H1 (cell line): Measurements from ENCODE around the gene PPP4R1. TPM values are rescaled to one million over a fixed set of nuclear protein-coding genes. Genes with fewer than 3 reads are reported as not detected.

ENCODE experiments used
- CTCF ChIA-PET: fragments of 300-600 bp; sonication (Branson Sonifier 250); formaldehyde crosslinking; loops from one replicate; lab custom pipeline; 2021; ENCODE audit not compliant: partially characterized antibody; lab: Charles Lee
- POLR2A ChIA-PET: fragments of 300-600 bp; sonication (Branson Sonifier 250); formaldehyde crosslinking; loops from one replicate; lab custom pipeline; 2021; ENCODE audit warnings: inconsistent platforms; ENCODE audit not compliant: partially characterized antibody; lab: Charles Lee
- DNase-seq, 2 experiments: peaks; one replicate each; pipeline versions ENCODE4 v3.0.0 to v3.0.0-alpha.2; 2010 to 2022; ENCODE audit warnings: low spot score in 2 of 2, low read depth in 1 of 2, mixed read lengths in 1 of 2
- FAIRE-seq: peaks from 2 replicates; lab custom pipeline; 2011; peaks lifted over from hg19 to GRCh38; lab: Jason Lieb, UNC
- H2AFZ ChIP-seq: 2 replicates; pipeline ENCODE4 v1.8.1; 2012; ENCODE audit warnings: low read length, inconsistent platforms
- H2AK5ac ChIP-seq: 2 replicates; pipeline ENCODE4 v1.6.1; 2013; ENCODE audit warnings: low read depth, low read length
- H2BK120ac ChIP-seq: replicated peaks from 2 replicates; pipeline ENCODE3; 2013; ENCODE audit warnings: low read depth, low read length, inconsistent platforms
- H2BK12ac ChIP-seq: 2 replicates; pipeline ENCODE4 v1.6.1; 2013; ENCODE audit warnings: low read depth, low read length
- H2BK15ac ChIP-seq: 2 replicates; pipeline ENCODE4 v1.6.1; 2013; ENCODE audit warnings: low read length
- H2BK20ac ChIP-seq: 2 replicates; pipeline ENCODE4 v1.6.1; 2013; ENCODE audit warnings: low read length
- H2BK5ac ChIP-seq: 2 replicates; pipeline ENCODE4 v1.6.1; 2013; ENCODE audit warnings: low read depth, low read length
- H3K14ac ChIP-seq: 2 replicates; pipeline ENCODE4 v1.6.1; 2013; ENCODE audit warnings: inconsistent platforms; ENCODE audit not compliant: insufficient read length
- H3K18ac ChIP-seq: 2 replicates; pipeline ENCODE4 v1.6.1; 2013; ENCODE audit warnings: low read length; ENCODE audit errors: extremely low read depth
- H3K23ac ChIP-seq: 2 replicates; pipeline ENCODE4 v1.6.1; 2013; ENCODE audit warnings: inconsistent platforms; ENCODE audit not compliant: insufficient read length
- H3K23me2 ChIP-seq: 2 replicates; pipeline ENCODE4 v1.6.1; 2013; ENCODE audit warnings: low read depth, low read length
- H3K27ac ChIP-seq: 2 replicates; pipeline ENCODE4 v1.6.1; 2011; ENCODE audit warnings: low read depth, low read length, inconsistent platforms
- H3K27me3 ChIP-seq, 4 experiments: replicated peaks in 1 of 4; 1 replicate in 1 of 4; 2 replicates in 3 of 4; pipeline versions ENCODE4 v1.6.1 to v1.8.1; 2011 to 2013; ENCODE audit warnings: low read length in 3 of 4, mild to moderate bottlenecking in 3 of 4, inconsistent platforms in 2 of 4, mixed read lengths in 2 of 4, moderate library complexity in 1 of 4; ENCODE audit not compliant: control insufficient read depth in 3 of 4, insufficient read depth in 3 of 4; ENCODE audit errors: extremely low read depth in 1 of 4
- H3K36me3 ChIP-seq, 4 experiments: 2 replicates each; pipeline versions ENCODE4 v1.6.1 to v1.8.1; 2011 to 2013; ENCODE audit warnings: mild to moderate bottlenecking in 4 of 4, low read length in 3 of 4, moderate library complexity in 2 of 4, control low read depth in 1 of 4, inconsistent platforms in 1 of 4; ENCODE audit not compliant: insufficient read depth in 4 of 4, control insufficient read depth in 2 of 4
- H3K4ac ChIP-seq: replicated peaks from 2 replicates; pipeline ENCODE3; 2013; ENCODE audit warnings: low read length, low read depth, mixed read lengths, inconsistent platforms; ENCODE audit not compliant: insufficient read length
- H3K4me1 ChIP-seq, 4 experiments: replicated peaks in 1 of 4; 1 replicate in 1 of 4; 2 replicates in 3 of 4; pipeline versions ENCODE4 v1.6.1 to v1.8.1; 2011 to 2013; ENCODE audit warnings: low read length in 3 of 4, inconsistent platforms in 2 of 4, mixed read lengths in 1 of 4; ENCODE audit not compliant: insufficient read depth in 4 of 4, control insufficient read depth in 3 of 4
- H3K4me2 ChIP-seq, 2 experiments: 2 replicates each; pipeline versions ENCODE4 v1.6.1 to v1.8.1; 2011 to 2013; ENCODE audit warnings: low read depth in 2 of 2, low read length in 2 of 2, control low read depth in 1 of 2, inconsistent platforms in 1 of 2, mild to moderate bottlenecking in 1 of 2; ENCODE audit not compliant: insufficient read depth in 1 of 2
- H3K4me3 ChIP-seq, 4 experiments: fragments of 200-600, 300-600 bp in 1 of 4; sonication (generic), shearing (Covaris generic), sonication (Bioruptor Twin) in 1 of 4; 2 replicates each; pipeline versions ENCODE4 v1.5.1 to v1.8.1; 2011 to 2016; ENCODE audit warnings: low read length in 4 of 4, low read depth in 3 of 4, control low read depth in 2 of 4, inconsistent platforms in 2 of 4, mild to moderate bottlenecking in 2 of 4, mixed read lengths in 1 of 4, moderate library complexity in 1 of 4; ENCODE audit not compliant: insufficient read depth in 2 of 4; ENCODE audit errors: extremely low read depth in 1 of 4
- H3K56ac ChIP-seq: replicated peaks from 2 replicates; pipeline ENCODE3; 2013; ENCODE audit warnings: low read depth, mild to moderate bottlenecking, mixed read lengths, low read length, inconsistent platforms; ENCODE audit not compliant: insufficient read length
- H3K79me1 ChIP-seq: 2 replicates; pipeline ENCODE4 v1.6.1; 2013; ENCODE audit warnings: low read depth, low read length, control low read depth
- H3K79me2 ChIP-seq, 2 experiments: 2 replicates each; pipeline versions ENCODE4 v1.6.1 to v1.8.1; 2012 to 2013; ENCODE audit warnings: low read length in 2 of 2, mild to moderate bottlenecking in 2 of 2, inconsistent platforms in 1 of 2; ENCODE audit not compliant: insufficient read depth in 2 of 2, control insufficient read depth in 1 of 2
- H3K9ac ChIP-seq, 4 experiments: replicated peaks in 1 of 4; 1 replicate in 1 of 4; 2 replicates in 3 of 4; pipeline versions ENCODE4 v1.6.1 to v1.8.1; 2011 to 2013; ENCODE audit warnings: low read depth in 3 of 4, low read length in 3 of 4, control low read depth in 2 of 4, mild to moderate bottlenecking in 2 of 4, moderate library complexity in 2 of 4, inconsistent platforms in 1 of 4; ENCODE audit errors: extremely low read depth in 1 of 4
- H3K9me3 ChIP-seq, 2 experiments: 2 replicates each; pipeline versions ENCODE4 v1.6.1 to v1.8.1; 2012 to 2013; ENCODE audit warnings: mild to moderate bottlenecking in 2 of 2, moderate library complexity in 2 of 2, control low read depth in 1 of 2, inconsistent platforms in 1 of 2, low read depth in 1 of 2, low read length in 1 of 2, mixed read lengths in 1 of 2; ENCODE audit not compliant: insufficient read depth in 2 of 2
- H4K20me1 ChIP-seq, 2 experiments: replicated peaks in 1 of 2; 2 replicates each; pipeline versions ENCODE3 to v1.8.1; 2011 to 2013; ENCODE audit warnings: inconsistent platforms in 2 of 2, low read length in 2 of 2, mild to moderate bottlenecking in 1 of 2; ENCODE audit not compliant: insufficient read depth in 2 of 2, control insufficient read depth in 1 of 2
- H4K5ac ChIP-seq: 2 replicates; pipeline ENCODE4 v1.6.1; 2013; ENCODE audit warnings: low read length, low read depth, mixed read lengths, inconsistent platforms; ENCODE audit not compliant: insufficient read length
- H4K8ac ChIP-seq: 2 replicates; pipeline ENCODE4 v1.8.0; 2013; ENCODE audit warnings: mild to moderate bottlenecking, moderate library complexity, low read length, inconsistent platforms; ENCODE audit not compliant: insufficient read depth; ENCODE audit errors: extremely low read depth
- H4K91ac ChIP-seq: replicated peaks from 2 replicates; pipeline ENCODE3; 2013; ENCODE audit warnings: low read length, mixed read lengths, inconsistent platforms; ENCODE audit not compliant: insufficient read length
- FOSL1 ChIP-seq: IDR thresholded peaks from 2 replicates; pipeline ENCODE4 v1.6.1; 2011; ENCODE audit warnings: mild to moderate bottlenecking, low read depth, low read length, moderate library complexity; ENCODE audit not compliant: insufficient read depth
- JUND ChIP-seq: IDR thresholded peaks from 2 replicates; pipeline ENCODE4 v1.6.1; 2011; ENCODE audit warnings: mild to moderate bottlenecking, improper control_type of control experiment, low read length
- KDM1A ChIP-seq: fragments of 200-600, 300-600 bp; sonication (generic); IDR thresholded peaks from 2 replicates; pipeline ENCODE4 v1.7.1; 2016; ENCODE audit warnings: mild to moderate bottlenecking, low read length, borderline replicate concordance
- SAP30 ChIP-seq: fragments of 300-600 bp; sonication (generic); IDR thresholded peaks from 2 replicates; pipeline ENCODE4 v1.7.1; 2012; ENCODE audit warnings: low read length, moderate library complexity, mild to moderate bottlenecking, inconsistent platforms; ENCODE audit not compliant: insufficient read depth, insufficient replicate concordance
- SIX5 ChIP-seq: IDR thresholded peaks from 2 replicates; pipeline ENCODE4 v1.6.1; 2011; ENCODE audit warnings: mild to moderate bottlenecking, low read depth, low read length
- SP1 ChIP-seq: IDR thresholded peaks from 2 replicates; pipeline ENCODE4 v1.6.1; 2011; ENCODE audit warnings: low read depth, low read length
- TAF1 ChIP-seq: IDR thresholded peaks from 2 replicates; pipeline ENCODE4 v1.6.1; 2011; ENCODE audit warnings: mild to moderate bottlenecking, low read depth, low read length
- WGBS, 2 experiments: shearing (Covaris generic) in 1 of 2; methylation state at CpG; one replicate each; pipeline versions ENCODE4 v1.1.6 to v1.1.7; 2013 to 2015; ENCODE audit warnings: low lambda C conversion rate in 2 of 2, mixed read lengths in 2 of 2, inconsistent platforms in 1 of 2, low coverage in 1 of 2, missing lambda C conversion rate in 1 of 2; ENCODE audit not compliant: insufficient replicate concordance in 2 of 2, insufficient coverage in 1 of 2, insufficient read length in 1 of 2; ENCODE audit errors: extremely low coverage in 1 of 2, missing lambda C conversion rate in 1 of 2; 5-methylcytosine and 5-hydroxymethylcytosine counted together
- polyA plus RNA-seq, 7 experiments: library from polyadenylated mRNA; depleted of rRNA in 3 of 7; stranded (reverse) in 5 of 7; unstranded in 2 of 7; fragments of >200 nt in 5 of 7; fragments of 200-250 nt in 2 of 7; gene quantifications; 1 replicate in 5 of 7; 2 replicates in 1 of 7; 4 replicates in 1 of 7; pipeline versions ENCODE4 v1.2.1 to v1.2.3, GENCODE V29; 2011 to 2013; ENCODE audit warnings: missing spikeins in 2 of 7, mixed read lengths in 2 of 7
- total RNA-seq: library from RNA; stranded (reverse); fragmentation: NEBNext Ultra II Directional; extraction: Animal tissue kit (Norgen Biotek cat#: 25700); gene quantifications from 2 replicates; pipeline ENCODE4 v1.2.1, GENCODE V29; 2021
- TF ChIP-seq, protein P1 (sequence below): IDR thresholded peaks from 2 replicates; pipeline ENCODE4 v1.6.1; 2012; ENCODE audit warnings: inconsistent platforms

PPP4R1 gene
- total and polyA plus RNA-seq, 2 of the 8 experiments (the other 6 are each of a cell fraction or from before 2014, with no cell fraction given) = 67.4 to 96.1 TPM

GRCh38 chr18:9634856-9635255 lies 20.5 kb upstream of the PPP4R1 start:
- Histone ChIP-seq H3K79me1 (no peaks in the 10 kb centered on the region), H2BK120ac (no peak overlapping the region), H3K27me3 (no peaks in the 10 kb centered on the region), H3K4me3 (no peak overlapping the region), H2BK5ac (no peak overlapping the region), H2BK12ac (no peak overlapping the region), H3K4ac (no peak overlapping the region), H2AFZ (no peak overlapping the region), H4K91ac (no peak overlapping the region), H3K23me2 (no peaks in the 10 kb centered on the region), H3K4me1 (peaks cover 0 to 8% (median 4%) of the 10 kb centered on the region in 4 experiments; a peak in 3 of 7 replicates), H4K20me1 (no peaks in the 10 kb centered on the region), H4K5ac (no peak overlapping the region), H3K9me3 (no peaks in the 10 kb centered on the region), H3K18ac (no peak overlapping the region), H2AK5ac (no peak overlapping the region), H3K36me3 (no peaks in the 10 kb centered on the region), H3K27ac (no peak overlapping the region), H3K9ac (no peak overlapping the region), H3K23ac (no peak overlapping the region), H3K56ac (no peak overlapping the region), H2BK15ac (no peak overlapping the region), H3K79me2 (no peaks in the 10 kb centered on the region), H2BK20ac (no peak overlapping the region), H3K14ac (no peak overlapping the region), H4K8ac (no peak overlapping the region), H3K4me2 (no peak overlapping the region)
- POLR2A ChIA-PET = no interaction called here
- FAIRE-seq (no peak), DNase-seq (no peak)
- CTCF ChIA-PET = no interaction called here
- 88% methylated on average over 8 of the region's 8 CpGs; no CpG with 5 or more reads in 1 of the 2 experiments for WGBS, 2 experiments
- TF ChIP-seq SP1 (no peak), TAF1 (no peak), SAP30 (no peak), SIX5 (no peak), JUND (no peak), KDM1A (no peak), FOSL1 (no peak)
- TF ChIP-seq, protein P1, sequence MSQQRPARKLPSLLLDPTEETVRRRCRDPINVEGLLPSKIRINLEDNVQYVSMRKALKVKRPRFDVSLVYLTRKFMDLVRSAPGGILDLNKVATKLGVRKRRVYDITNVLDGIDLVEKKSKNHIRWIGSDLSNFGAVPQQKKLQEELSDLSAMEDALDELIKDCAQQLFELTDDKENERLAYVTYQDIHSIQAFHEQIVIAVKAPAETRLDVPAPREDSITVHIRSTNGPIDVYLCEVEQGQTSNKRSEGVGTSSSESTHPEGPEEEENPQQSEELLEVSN = no peak
